Measurements from ENCODE around the gene AEBP1.

The AEBP1 gene

GRCh38 chr7:44145479-44145968 lies 41.4 kb downstream of the AEBP1 start:
- no peak for DNase-seq

- DNase-seq, result no peak
These were observed 42.1 kb downstream of the AEBP1 start for GRCh38 chr7:44145969-44146911.

- no peak for DNase-seq
These were observed 43.2 kb downstream of the AEBP1 start for GRCh38 chr7:44147026-44147991.

GRCh38 chr7:44148166-44148565 lies 44.0 kb downstream of the AEBP1 start:
- DNase-seq, result no peak

GRCh38 chr7:44148961-44149536 lies 44.9 kb downstream of the AEBP1 start:
- no peak for DNase-seq

- no peak for DNase-seq
These were observed 45.7 kb downstream of the AEBP1 start for GRCh38 chr7:44149571-44150465.

GRCh38 chr7:44150466-44150832 lies 46.3 kb downstream of the AEBP1 start:
- DNase-seq, result no peak

GRCh38 chr7:44150966-44151941 lies 47.1 kb downstream of the AEBP1 start:
- DNase-seq, result no peak

GRCh38 chr7:44151956-44152355 lies 47.8 kb downstream of the AEBP1 start:
- DNase-seq, result no peak

GRCh38 chr7:44152971-44153947 lies 49.1 kb downstream of the AEBP1 start:
- no peak for DNase-seq

GRCh38 chr7:44153948-44154335 lies 49.8 kb downstream of the AEBP1 start:
- DNase-seq, result no peak

GRCh38 chr7:44154703-44155102 lies 50.6 kb downstream of the AEBP1 start:
- DNase-seq, result no peak

- DNase-seq, result no peak
These were observed 51.3 kb downstream of the AEBP1 start for GRCh38 chr7:44155191-44156185.

- no peak for DNase-seq
These were observed 52.4 kb downstream of the AEBP1 start for GRCh38 chr7:44156453-44157010.

- no peak for DNase-seq
These were observed 53.3 kb downstream of the AEBP1 start for GRCh38 chr7:44157116-44158080.

- no peak for DNase-seq
These were observed 54.1 kb downstream of the AEBP1 start for GRCh38 chr7:44158096-44158872.
